Omental fat pad (tissue), 4 donors: ENCODE results near the gene HMCES. TPM values are rescaled to one million over a fixed set of nuclear protein-coding genes. Genes with fewer than 3 reads are reported as not detected.

ENCODE experiments used
- ATAC-seq: fragments of 150-250 bp; one replicate; pipeline ENCODE4 v1.9.1; 2016; ENCODE audit warnings: mild to moderate bottlenecking, moderate library complexity; ENCODE audit not compliant: low FRiP score
- DNase-seq: peaks from one replicate; pipeline ENCODE4 v3.0.0-alpha.2; 2019; ENCODE audit warnings: low spot score
- CTCF ChIP-seq, 3 donors: fragments of 450-650 bp; IDR thresholded peaks; one replicate each; pipeline ENCODE4 v1.5.1; 2016 to 2017; ENCODE audit warnings: antibody characterized with exemption in 3 of 3, mild to moderate bottlenecking in 3 of 3, moderate library complexity in 2 of 3
- total RNA-seq, 4 donors: library from RNA; depleted of rRNA; stranded (reverse); fragments of >200 nt; gene quantifications; one replicate each; pipeline ENCODE4 v1.1.0, GENCODE V29; 2016

The HMCES gene
- total RNA-seq, 4 donors from 2014 or later, result 25.9 to 30.3 (median 27.1) TPM

GRCh38 chr3:129246636-129247035, 32.0 kb upstream of the HMCES start:
- no peak for ATAC-seq
- TF ChIP-seq CTCF (IDR thresholded peaks at IDR 0.05), result no peak

GRCh38 chr3:129248286-129248979, 30.2 kb upstream of the HMCES start:
- TF ChIP-seq CTCF (IDR thresholded peaks at IDR 0.05), result no peak
- no peak for DNase-seq
- no peak for ATAC-seq

More at GRCh38 chr3:129246636-129247035, 32.0 kb upstream of the HMCES start:
- no peak for DNase-seq

GRCh38 chr3:129249284-129250065, 29.2 kb upstream of the HMCES start, which contains the start of gene COPG1:
COPG1 (plus strand) TSS chr3:129249606; CDS start chr3:129249710, 104 bp downstream.
- no peak for TF ChIP-seq CTCF (IDR thresholded peaks at IDR 0.05)
- peak; percentile 54 for DNase-seq
- ATAC-seq, result peak; percentile 89

GRCh38 chr3:129252748-129253147, 25.9 kb upstream of the HMCES start:
- no peak for DNase-seq
- TF ChIP-seq CTCF (IDR thresholded peaks at IDR 0.05), result no peak
- ATAC-seq, result no peak

- TF ChIP-seq CTCF (IDR thresholded peaks at IDR 0.05), result no peak
- ATAC-seq (no peak), DNase-seq (no peak)
These were observed 24.0 kb upstream of the HMCES start for GRCh38 chr3:129254536-129255230.

- TF ChIP-seq CTCF (IDR thresholded peaks at IDR 0.05), result no peak
These were observed 22.4 kb upstream of the HMCES start for GRCh38 chr3:129256270-129256669.

More at GRCh38 chr3:129256270-129256669, 22.4 kb upstream of the HMCES start:
- DNase-seq (no peak), ATAC-seq (no peak)
